WTC11 (cell line): Measurements from ENCODE around the gene NEUROD2.

ENCODE experiments used
- CREB1 ChIP-seq: sonication (generic); formaldehyde crosslinking; IDR thresholded peaks from 2 replicates; pipeline ENCODE4 v1.8.0; 2023; ENCODE audit warnings: mild to moderate bottlenecking, missing genetic modification reagents
- IRF2 ChIP-seq: sonication (generic); formaldehyde crosslinking; IDR thresholded peaks from 2 replicates; pipeline ENCODE4 v1.8.0; 2022; ENCODE audit warnings: low read depth, missing genetic modification reagents, borderline replicate concordance
- JUN ChIP-seq: sonication (generic); formaldehyde crosslinking; IDR thresholded peaks from 2 replicates; pipeline ENCODE4 v1.8.0; 2023; ENCODE audit warnings: mild to moderate bottlenecking, missing genetic modification reagents
- OVOL2 ChIP-seq: fragments of 250-450 bp; sonication (Bioruptor Pico); IDR thresholded peaks from 2 replicates; pipeline ENCODE4 v1.9.0; 2021; ENCODE audit warnings: mild to moderate bottlenecking, borderline replicate concordance
- SMAD3 ChIP-seq: sonication (generic); formaldehyde crosslinking; IDR thresholded peaks from 2 replicates; pipeline ENCODE4 v1.8.0; 2022; ENCODE audit warnings: missing genetic modification reagents, mild to moderate bottlenecking, borderline replicate concordance
- ZNF396 ChIP-seq: fragments of 250-450 bp; sonication (Bioruptor Pico); IDR thresholded peaks from 2 replicates; pipeline ENCODE4 v1.8.0; 2021; ENCODE audit warnings: mild to moderate bottlenecking, moderate library complexity, borderline replicate concordance
- TF ChIP-seq, protein P1 (sequence below): sonication (generic); formaldehyde crosslinking; IDR thresholded peaks from 2 replicates; pipeline ENCODE4 v1.8.1; 2022; ENCODE audit warnings: low read depth, missing genetic modification reagents, borderline replicate concordance
- TF ChIP-seq, protein P2 (sequence below): fragments of 200-600 bp; IDR thresholded peaks from 2 replicates; pipeline ENCODE4 v1.8.0; 2022; ENCODE audit warnings: antibody characterized with exemption
- TF ChIP-seq, protein P3 (sequence below): sonication (generic); formaldehyde crosslinking; IDR thresholded peaks from 2 replicates; pipeline ENCODE4 v1.8.1; 2023; ENCODE audit warnings: mild to moderate bottlenecking, missing genetic modification reagents, moderate library complexity
- TF ChIP-seq, protein P4 (sequence below): sonication (generic); formaldehyde crosslinking; IDR thresholded peaks from 2 replicates; pipeline ENCODE4 v1.8.1; 2022; ENCODE audit warnings: mild to moderate bottlenecking, moderate library complexity, missing genetic modification reagents
- TF ChIP-seq, protein P5 (sequence below): sonication (generic); formaldehyde crosslinking; IDR thresholded peaks from 2 replicates; pipeline ENCODE4 v1.8.1; 2023; ENCODE audit warnings: mild to moderate bottlenecking, missing genetic modification reagents

DNA sequence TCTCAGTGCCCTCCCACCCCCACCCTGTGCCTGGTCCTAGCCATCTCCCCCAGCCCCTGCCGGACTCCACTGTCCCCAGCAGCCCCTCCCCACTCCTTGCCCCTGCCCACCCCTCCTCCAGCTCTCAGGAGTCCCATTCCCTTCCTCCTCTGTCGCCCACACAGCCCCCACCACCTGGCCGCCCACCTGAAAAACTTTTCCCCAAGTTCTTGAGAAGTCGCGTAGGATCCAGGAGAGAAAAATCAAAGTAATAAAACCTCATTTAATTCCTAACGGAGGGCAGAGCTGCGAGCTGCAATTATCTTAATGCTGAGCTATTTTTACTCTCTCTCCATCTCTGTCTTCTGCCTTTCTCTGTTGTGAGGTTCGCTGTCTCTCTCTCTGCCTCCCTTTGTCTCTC lies 16.6 kb upstream of the NEUROD2 start:
- TF ChIP-seq OVOL2 (no peak), ZNF396 (no peak), IRF2 (CRISPR knock-in tag) (no peak), CREB1 (CRISPR knock-in tag) (no peak), JUN (no peak), SMAD3 (no peak)
- TF ChIP-seq, protein P1, sequence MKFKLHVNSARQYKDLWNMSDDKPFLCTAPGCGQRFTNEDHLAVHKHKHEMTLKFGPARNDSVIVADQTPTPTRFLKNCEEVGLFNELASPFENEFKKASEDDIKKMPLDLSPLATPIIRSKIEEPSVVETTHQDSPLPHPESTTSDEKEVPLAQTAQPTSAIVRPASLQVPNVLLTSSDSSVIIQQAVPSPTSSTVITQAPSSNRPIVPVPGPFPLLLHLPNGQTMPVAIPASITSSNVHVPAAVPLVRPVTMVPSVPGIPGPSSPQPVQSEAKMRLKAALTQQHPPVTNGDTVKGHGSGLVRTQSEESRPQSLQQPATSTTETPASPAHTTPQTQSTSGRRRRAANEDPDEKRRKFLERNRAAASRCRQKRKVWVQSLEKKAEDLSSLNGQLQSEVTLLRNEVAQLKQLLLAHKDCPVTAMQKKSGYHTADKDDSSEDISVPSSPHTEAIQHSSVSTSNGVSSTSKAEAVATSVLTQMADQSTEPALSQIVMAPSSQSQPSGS = no peak
- TF ChIP-seq, protein P2, sequence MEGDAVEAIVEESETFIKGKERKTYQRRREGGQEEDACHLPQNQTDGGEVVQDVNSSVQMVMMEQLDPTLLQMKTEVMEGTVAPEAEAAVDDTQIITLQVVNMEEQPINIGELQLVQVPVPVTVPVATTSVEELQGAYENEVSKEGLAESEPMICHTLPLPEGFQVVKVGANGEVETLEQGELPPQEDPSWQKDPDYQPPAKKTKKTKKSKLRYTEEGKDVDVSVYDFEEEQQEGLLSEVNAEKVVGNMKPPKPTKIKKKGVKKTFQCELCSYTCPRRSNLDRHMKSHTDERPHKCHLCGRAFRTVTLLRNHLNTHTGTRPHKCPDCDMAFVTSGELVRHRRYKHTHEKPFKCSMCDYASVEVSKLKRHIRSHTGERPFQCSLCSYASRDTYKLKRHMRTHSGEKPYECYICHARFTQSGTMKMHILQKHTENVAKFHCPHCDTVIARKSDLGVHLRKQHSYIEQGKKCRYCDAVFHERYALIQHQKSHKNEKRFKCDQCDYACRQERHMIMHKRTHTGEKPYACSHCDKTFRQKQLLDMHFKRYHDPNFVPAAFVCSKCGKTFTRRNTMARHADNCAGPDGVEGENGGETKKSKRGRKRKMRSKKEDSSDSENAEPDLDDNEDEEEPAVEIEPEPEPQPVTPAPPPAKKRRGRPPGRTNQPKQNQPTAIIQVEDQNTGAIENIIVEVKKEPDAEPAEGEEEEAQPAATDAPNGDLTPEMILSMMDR = no peak
- TF ChIP-seq, protein P3, sequence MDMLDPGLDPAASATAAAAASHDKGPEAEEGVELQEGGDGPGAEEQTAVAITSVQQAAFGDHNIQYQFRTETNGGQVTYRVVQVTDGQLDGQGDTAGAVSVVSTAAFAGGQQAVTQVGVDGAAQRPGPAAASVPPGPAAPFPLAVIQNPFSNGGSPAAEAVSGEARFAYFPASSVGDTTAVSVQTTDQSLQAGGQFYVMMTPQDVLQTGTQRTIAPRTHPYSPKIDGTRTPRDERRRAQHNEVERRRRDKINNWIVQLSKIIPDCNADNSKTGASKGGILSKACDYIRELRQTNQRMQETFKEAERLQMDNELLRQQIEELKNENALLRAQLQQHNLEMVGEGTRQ (CRISPR knock-in tag) = no peak
- TF ChIP-seq, protein P4, sequence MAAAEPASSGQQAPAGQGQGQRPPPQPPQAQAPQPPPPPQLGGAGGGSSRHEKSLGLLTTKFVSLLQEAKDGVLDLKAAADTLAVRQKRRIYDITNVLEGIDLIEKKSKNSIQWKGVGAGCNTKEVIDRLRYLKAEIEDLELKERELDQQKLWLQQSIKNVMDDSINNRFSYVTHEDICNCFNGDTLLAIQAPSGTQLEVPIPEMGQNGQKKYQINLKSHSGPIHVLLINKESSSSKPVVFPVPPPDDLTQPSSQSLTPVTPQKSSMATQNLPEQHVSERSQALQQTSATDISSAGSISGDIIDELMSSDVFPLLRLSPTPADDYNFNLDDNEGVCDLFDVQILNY (CRISPR knock-in tag) = no peak
- TF ChIP-seq, protein P5, sequence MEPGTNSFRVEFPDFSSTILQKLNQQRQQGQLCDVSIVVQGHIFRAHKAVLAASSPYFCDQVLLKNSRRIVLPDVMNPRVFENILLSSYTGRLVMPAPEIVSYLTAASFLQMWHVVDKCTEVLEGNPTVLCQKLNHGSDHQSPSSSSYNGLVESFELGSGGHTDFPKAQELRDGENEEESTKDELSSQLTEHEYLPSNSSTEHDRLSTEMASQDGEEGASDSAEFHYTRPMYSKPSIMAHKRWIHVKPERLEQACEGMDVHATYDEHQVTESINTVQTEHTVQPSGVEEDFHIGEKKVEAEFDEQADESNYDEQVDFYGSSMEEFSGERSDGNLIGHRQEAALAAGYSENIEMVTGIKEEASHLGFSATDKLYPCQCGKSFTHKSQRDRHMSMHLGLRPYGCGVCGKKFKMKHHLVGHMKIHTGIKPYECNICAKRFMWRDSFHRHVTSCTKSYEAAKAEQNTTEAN = no peak
